Right kidney (tissue), 1 donor: Measurements from ENCODE around the gene PGLYRP3.

ENCODE experiments used
- DNase-seq: peaks from one replicate; pipeline ENCODE4 v3.0.0-alpha.2; 2016

Gene PGLYRP3

DNA sequence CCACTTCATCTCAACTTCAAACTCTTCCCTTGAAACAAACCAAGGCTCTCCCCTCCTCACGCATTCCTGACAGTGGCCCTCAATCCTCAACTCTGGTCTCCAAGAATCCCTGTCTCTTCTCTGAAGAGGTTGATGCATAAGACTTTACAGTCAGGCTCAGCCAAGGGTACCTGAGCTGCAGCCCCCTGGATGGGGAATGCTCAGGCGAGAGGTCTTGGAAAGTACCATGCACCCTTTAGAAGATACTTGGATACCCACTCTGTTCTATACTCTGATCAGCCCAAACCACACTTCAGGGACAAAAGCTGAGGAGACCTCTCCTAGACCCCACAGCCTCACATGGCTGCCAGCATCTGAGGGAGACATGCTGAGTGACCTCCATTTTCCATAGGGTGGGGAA is 536 bp upstream of the PGLYRP3 start:
- DNase-seq: no peak

DNA sequence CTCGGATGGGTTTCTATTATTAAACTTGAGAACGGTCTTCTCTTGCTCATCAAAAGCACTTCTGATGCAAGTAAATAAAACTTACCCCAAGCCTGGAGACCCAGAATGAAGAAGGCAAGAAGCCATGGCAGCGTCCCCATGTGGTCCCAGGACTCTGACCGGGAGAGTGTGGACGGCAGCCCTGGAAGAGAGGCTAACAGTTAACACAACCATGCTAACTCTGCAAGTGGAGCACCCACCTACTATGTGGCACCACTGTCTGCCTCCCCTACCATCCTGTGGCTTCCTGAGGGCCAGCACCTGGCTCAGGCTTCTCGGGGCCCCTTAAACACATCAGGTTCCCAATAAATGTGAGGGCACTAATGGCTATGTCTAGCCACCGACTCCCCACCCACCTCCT is 2.2 kb downstream of the PGLYRP3 start:
- no peak for DNase-seq

DNA sequence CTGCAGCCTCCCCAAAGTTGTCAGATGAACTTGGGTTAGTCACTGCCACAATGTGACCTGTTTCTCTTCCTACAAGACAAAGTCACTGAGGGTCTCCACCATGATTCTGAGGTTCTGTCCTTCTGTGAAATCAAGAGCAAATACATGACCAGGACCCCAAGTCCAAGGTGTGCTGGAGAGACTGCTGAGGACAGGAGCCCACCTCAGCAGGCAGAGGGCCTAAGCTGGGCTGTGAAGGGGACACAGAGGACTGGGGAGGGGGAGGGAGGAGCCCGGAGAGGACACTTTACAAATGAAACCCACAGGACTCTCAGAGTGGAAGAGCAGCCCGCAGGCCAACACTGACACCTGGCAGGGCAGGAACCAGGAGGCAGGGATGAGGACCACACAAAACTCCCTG is 3.3 kb downstream of the PGLYRP3 start:
- DNase-seq: no peak

DNA sequence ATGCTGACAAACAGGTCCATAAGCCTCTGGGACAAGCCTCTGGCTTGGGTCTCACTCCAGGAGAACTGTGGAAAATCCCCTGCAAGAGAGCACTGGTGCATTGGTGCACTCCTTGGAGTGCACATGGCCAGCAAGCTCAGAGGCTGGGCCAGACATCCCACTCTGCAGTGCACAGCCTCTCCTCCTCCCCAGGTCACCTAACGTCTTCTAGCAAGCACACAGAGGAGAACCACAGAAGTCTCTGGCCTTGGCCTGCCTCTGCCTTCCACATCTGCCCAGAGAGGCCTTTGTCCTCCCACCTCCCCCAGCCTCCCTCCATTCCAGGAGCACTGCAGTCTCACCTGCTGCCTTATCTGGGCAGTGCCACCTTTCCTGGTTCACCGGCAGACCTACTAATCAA is 4.2 kb downstream of the PGLYRP3 start:
- no peak for DNase-seq

DNA sequence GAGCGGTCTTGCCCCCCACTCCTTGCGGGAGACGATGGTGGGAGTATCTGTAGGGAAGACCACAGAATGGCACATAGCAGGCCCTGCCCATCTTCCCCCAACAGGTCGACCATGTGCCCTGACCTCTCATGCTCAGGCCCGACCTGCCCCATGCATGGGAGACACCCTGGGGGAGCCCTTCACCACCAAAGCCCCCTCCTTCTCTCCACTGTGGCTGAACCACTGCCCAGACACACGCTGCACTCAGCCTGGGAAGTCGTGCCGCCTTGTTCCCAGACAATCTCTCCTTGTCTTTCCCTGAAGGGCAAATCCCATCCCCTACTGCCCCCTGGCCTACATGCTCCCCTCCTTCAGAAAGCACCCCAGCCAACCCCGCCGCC is 5.5 kb downstream of the PGLYRP3 start:
- no peak for DNase-seq

DNA sequence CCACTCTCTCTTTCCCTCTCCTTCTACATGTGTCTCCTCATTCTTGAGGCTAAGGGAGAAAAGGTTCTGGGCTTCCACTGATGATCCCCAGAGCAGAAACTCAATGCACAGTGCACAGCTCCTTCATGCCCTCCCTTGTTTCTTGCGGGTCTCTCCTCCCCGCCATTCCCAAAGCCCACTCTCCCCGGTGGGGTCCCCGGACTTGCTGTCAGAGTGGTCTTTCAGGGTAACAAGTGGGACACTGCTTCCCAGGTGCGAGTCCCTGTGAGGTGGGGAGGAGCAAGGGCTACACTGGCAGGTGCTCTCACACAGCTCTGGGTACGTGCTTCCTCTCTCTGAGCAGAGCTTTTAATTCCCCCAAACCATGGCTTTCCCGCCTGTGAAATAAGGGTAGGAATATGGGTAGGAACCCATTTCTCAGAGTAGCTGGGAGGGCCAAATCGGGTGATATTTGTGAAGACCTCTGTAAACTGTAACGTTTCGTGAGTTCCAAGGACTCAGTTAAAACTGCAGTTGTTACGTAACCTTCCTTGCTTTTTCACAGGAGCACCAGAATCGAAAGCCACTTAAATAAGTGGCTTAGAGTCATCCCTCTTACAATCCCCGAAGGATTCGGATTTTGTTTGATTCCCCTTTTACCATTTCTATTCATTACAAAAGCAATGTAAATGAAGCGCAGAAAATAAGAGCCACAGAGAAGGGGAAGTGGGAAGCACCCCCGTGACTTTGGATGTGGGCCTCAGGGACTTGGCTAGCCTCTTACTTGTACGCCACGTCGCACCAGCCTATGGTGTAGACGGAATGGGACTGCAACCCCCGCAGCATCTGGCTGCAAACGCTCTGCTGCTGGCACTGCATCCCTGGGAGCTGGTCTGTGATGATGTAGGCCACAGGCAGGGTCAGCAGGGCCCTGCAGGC is 6.2 kb downstream of the PGLYRP3 start:
- no peak for DNase-seq

DNA sequence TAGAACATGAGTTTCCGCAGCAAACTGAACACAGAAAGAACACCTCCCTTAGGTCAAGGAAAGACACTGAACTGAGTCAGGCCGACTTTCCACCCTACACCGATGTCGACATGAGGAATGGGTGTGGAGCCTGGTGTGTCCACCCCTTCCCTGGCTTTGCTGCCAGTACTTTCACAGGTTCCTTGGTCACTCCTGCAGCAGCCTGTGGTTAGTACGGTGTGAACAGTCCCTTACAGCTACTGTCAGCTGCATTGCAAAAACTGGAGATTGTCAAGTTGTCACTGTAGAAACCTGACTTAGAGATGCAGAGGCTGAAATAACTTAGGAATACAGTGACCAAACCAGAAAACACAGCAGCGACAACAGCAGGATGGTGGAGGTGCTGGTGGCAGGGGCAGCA is 7.1 kb downstream of the PGLYRP3 start:
- no peak for DNase-seq

DNA sequence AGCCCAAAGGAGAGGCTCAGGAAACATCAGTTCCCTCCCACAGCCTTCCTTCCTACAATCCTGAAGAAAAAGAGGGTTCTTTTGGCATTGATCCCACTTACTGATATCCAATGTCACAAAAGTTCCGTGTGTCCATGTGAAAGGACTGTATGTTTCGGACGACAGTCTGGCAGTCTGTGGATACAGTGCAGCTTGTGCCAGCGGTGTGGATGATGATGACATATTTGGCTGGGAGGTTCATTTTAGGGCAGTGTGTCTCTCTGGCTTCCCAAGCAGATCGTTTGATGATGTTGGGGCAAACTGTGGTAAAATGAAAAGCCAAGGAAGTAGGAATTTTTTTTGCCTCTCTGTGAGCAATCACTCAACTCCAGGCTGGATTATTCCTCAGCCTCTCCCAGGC is 10.4 kb downstream of the PGLYRP3 start:
- DNase-seq: no peak

DNA sequence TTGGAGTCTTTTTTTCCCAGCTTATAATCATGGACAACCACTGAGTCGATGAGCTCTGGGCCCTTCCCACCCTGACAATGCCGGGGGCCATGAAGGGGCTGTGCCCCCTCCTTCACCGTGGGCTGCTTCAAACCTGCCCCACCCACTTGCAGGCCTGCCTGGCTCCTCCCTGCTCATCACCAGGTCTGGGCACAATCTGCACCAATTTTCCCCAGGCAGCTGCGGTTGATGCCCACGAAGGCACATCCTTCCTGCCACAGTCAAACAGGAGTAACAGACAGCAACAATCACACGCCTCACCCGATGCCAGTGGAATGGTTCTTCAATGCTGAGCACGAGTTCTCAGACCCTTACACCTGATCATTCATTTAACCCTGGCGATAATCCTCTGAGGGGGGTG is 18.9 kb downstream of the PGLYRP3 start:
- no peak for DNase-seq

DNA sequence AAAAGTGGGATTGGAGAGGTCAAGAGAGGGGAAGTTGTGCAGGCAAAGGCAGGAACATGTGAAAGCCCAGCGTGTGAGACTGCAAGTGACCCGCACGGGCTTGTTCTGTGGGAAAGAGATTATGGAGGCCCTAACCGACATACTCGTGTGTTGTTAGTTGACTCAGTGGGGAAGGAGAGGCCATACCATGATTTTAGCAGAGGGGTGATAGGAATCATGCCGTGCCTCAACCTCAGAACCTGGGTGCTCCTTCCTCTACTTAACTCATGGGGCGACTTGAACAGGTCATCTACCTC is 19.3 kb downstream of the PGLYRP3 start:
- no peak for DNase-seq

DNA sequence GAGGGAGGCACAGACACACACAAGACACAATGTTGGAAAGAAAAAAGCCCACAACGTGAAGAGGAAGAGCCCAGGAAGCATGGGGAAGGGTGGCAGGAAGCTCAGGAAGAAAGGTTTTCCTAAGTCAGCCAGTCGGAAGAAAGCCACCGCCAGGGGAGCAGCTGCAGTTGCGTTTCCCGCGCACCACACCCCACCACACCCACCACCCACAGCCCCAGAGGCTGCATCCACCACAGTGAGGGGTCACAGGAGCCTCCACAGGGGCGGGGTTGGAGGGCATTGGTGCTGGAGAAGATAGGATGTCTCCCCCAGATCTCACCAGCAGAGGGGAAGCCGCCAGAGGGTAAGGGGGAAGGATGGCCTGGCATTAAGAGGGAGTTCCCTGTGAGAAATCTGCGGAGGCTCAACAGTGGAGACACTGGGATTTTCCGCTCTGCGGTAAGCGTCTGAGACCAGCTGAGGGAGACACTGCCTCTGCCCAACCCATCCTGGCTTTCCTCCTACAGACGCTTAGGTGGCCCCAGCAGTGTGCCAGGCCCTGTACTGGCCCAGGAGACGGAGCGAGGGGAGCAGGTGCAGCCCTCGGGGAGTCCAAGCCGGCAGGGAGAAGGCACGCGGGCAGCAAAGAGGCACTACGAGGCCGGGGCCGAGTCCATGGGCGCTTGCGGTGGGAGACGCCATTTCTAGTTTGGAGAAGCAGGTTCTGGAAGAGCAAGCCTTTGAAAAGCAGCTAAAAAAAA is 19.8 kb downstream of the PGLYRP3 start:
- no peak for DNase-seq

DNA sequence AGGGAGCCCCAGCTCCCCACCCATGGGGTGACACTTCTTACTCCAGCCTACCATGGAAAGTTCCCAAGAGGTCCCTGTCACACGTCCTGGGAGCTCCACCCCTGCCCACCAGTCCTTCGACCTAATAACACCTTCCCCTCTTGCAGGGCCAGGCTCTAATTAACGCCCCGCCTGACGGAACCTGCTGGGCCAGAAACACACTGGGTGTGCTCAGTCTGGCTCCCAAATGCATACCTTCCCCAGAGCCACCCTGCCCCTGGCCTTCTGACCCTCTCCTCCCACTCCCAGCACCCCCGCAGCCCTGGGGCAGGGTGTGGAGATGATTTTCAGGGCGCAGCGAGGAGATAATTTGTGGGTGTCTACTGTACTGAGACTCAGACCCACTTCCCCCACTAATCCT is 20.6 kb downstream of the PGLYRP3 start:
- DNase-seq: no peak

DNA sequence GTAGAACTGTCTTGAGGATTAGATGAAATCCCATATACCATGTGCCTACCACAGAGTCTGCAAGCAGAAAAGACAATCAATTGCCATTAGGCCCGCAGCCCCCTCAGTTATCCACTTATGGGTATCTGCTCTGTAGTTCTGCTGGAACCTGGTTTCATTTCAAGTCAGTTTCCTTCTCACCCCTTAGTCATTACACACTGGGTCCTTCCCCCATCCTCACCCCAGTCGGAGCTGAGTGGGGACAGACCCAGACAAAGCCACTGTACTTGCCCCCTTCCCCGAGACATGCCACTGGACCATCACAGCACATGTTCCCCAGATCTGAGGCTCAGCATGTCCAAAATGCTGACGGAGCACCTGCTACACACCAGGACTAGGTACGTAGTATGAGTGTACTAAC is 21.2 kb downstream of the PGLYRP3 start:
- no peak for DNase-seq

DNA sequence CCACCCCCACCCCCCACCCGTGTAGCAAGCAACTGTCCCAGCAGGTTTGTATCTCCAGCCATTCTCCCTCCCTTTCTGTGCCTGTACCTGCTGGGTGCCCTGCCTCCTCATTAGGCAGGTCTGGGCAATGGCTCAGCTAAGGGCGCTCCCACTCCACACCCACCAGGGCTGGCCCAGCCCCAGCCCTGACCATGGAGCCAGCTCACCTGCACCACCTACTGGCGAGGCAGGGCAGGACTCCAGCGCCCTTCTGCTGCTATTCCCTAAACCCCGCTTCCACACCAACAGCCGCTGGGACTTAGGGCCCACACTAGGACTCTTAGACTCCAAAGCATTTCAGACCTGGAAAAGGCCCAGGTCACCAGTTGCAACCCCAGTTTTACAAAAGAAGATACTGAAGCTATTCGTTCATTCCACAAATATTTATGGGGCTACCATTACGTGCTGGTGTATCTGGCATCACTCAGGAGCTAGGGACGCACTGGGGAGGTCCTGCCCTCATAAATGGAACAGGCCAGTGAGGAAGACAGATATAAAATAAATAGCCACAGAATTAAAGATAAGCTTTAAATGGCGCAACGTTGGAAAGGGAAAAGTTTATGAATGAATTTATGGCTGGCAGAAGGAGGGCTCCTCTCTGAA is 24.0 kb downstream of the PGLYRP3 start:
- no peak for DNase-seq

DNA sequence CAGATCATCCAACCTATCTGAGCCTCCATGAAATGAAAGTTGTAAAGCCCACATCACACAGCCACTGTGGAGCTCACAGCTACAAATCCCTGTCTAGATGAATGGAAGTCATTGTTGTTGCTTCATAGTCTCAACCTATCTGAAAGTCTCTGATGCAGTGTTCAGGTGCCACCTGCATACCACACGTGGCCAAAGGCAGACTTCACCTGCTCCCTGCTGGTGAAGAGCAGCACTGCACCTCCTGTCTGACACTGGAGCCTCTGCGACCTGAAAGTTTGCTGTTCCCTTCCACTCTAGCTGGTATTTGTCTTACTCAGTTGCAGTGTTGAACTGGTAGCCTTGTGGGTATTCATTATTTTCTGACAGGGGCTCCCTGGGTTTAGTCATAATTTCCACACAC is 34.9 kb downstream of the PGLYRP3 start:
- DNase-seq: no peak

DNA sequence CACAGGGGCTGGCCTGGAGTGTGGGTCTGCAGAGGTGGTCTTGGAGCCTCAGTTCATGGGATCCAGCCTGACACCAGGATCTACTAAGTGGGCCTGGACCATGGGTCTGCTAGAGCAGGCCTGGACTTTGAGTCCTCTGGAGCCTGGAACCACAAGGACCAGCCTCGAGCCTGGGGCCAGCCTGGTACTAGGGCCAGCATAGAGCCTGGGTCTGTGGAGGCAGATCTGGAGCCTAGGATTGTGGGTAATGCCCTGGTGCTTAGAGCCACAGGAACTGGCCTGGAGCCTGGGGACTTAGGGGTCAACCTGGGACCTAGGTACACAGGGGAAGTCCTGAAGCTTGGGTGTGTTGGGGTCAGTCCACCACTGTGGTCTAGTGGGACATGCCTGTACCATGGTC is 40.6 kb downstream of the PGLYRP3 start:
- no peak for DNase-seq

DNA sequence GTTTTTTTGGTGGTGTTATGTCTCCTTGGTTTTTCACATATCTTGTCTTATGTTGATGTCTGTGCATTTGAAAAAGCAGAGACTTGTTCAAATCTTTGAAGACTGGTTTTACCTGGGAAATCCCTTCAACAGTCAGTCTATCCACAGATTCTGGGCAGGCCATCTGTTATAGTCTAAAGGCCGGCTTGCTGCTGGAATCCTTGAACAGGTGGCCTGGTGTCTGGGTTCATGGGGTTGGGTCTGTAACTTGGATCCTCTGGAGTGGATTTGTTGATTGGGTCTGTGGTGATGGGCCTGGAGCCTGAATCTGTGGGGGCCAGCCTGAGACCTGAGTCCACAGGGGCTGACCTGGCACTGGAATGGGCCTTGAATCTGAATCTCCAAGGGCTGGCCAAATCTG is 41.0 kb downstream of the PGLYRP3 start:
- DNase-seq: no peak

DNA sequence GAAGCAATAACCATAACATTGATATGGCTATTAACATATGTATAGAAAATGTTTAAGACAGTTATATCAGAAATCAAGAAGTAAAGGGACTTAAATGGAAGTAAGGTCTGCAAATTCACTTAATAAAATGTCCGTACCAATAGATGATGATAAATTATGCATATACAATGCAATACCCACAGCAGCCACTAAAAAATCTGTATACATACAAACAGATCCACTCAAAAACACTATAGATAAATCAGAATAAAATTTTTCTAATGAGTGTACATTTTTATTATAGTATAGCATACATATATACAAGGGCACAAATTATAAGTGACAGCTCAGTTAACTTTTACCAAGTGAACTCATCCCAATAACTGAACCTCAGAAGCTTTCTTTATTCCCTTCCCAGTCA is 47.3 kb downstream of the PGLYRP3 start:
- DNase-seq: no peak

DNA sequence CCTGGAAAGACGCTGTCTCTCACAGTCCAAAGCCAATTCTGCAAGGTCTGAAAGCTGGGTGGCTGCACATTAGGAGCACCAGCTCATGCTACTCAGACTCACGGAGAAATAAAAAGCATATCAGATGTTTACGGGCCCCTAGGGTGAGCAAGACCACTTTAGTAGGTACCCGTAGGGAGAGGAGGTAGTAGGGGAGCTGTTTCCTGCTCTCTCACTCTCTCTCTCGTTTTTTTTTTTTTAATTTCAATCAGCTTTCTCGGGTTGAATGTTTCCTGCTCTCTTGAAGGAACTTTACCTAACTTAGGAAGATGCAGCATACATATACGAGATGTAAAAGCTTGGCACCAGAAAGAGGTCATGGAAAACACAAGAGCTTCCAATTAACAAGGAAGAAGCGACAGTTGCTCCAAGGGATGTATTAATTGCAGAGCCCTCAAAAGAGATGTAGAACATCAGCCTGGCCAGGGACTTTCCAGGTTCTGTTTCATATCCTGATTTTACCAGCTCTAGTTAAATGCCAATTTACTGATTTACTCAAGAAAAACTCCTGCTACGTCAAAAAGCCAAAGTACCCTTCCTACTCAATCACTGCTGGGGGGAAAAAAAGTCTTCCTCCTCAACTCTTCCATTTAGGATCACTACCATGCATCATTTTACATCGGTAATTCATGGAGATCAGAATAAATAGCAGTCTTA is 50.1 kb downstream of the PGLYRP3 start:
- DNase-seq: no peak

DNA sequence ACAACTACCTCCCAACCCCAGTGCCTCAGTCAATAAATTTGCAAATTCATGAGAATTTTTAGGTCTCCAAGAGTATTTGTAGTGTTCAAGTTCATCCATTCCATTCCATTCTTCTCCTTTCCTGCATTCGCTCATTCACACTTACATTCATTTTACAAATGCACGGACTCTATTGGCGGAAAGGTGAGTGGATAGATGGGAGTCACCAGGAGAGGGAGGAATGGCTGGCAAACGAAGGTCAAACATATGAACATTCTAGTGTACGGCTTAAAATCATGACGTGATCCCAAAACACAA is 50.7 kb downstream of the PGLYRP3 start:
- no peak for DNase-seq

DNA sequence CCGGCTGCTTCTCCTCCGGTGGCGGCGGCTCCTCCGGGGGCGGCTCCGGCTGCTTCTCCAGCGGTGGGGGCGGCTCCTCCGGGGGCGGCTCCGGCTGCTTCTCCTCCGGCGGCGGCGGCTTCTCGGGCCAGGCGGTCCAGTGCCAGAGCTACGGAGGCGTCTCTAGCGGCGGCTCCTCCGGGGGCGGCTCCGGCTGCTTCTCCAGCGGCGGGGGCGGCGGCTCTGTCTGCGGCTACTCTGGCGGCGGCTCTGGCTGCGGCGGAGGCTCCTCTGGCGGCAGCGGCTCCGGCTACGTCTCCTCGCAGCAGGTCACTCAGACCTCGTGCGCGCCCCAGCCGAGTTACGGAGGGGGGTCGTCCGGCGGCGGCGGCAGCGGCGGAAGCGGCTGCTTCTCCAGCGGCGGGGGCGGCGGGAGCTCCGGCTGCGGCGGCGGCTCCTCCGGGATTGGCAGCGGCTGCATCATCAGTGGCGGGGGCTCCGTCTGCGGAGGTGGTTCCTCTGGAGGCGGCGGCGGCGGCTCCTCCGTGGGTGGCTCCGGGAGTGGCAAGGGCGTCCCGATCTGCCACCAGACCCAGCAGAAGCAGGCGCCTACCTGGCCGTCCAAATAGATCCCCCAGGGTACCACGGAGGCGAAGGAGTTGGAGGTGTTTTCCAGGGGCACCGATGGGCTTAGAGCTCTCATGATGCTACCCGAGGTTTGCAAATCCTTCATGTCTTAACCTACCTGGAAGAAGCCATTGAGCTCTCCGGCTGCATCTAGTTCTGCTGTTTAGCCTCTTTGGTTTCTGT is 51.3 kb downstream of the PGLYRP3 start:
- DNase-seq: peak; percentile 57

DNA sequence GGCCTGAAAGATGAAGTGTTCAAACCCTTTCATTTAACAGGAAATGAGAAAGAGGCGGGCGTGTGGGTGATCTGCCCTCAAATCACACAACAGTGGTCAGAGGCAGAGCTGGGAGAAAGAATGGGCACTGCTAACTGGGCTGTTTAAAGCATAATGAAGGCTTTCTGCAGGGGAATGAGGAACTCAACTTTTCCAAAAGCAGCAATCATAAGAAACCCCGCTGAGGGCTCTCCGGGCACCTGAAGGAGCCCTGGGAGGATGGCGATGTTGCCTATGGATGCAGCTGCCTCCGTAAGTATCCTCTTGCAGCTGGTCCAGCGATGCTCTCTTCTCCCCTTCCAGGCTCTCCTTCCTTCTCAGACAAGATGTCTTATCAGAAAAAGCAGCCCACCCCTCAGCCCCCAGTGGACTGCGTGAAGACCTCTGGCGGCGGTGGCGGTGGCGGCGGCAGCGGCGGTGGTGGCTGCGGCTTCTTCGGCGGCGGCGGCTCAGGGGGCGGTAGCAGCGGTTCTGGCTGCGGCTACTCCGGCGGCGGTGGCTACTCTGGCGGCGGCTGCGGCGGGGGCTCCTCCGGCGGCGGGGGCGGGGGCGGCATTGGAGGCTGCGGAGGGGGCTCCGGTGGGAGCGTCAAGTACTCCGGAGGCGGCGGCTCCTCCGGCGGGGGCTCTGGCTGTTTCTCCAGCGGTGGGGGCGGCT is 52.0 kb downstream of the PGLYRP3 start:
- DNase-seq: peak; percentile 28
